Measurements from ENCODE around the gene USH1C.

DNA sequence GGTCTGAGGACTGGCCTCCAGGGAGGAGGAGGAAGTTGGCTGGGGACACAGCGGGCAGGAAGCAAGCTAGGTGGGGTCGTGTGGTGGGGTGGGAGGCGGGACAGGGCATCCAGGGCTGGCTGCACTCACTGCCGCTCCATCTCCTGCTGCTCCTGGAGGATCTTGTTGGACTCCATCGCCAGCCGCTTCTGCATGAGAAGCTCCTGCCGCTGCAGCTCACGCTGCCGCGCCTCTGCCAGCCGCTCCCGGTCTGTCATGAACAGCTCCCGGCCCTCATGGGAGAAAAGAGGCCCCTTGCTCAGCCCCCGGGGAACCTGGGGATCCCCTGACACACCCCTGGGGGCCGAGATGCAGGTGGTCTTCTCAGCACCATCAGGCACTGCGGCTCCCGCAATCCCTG, 21.6 kb downstream of the USH1C start:
- TF ChIP-seq, protein P1, sequence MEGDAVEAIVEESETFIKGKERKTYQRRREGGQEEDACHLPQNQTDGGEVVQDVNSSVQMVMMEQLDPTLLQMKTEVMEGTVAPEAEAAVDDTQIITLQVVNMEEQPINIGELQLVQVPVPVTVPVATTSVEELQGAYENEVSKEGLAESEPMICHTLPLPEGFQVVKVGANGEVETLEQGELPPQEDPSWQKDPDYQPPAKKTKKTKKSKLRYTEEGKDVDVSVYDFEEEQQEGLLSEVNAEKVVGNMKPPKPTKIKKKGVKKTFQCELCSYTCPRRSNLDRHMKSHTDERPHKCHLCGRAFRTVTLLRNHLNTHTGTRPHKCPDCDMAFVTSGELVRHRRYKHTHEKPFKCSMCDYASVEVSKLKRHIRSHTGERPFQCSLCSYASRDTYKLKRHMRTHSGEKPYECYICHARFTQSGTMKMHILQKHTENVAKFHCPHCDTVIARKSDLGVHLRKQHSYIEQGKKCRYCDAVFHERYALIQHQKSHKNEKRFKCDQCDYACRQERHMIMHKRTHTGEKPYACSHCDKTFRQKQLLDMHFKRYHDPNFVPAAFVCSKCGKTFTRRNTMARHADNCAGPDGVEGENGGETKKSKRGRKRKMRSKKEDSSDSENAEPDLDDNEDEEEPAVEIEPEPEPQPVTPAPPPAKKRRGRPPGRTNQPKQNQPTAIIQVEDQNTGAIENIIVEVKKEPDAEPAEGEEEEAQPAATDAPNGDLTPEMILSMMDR (conservative IDR thresholded peaks at IDR 0.05; ENCODE audit: low read depth, low read length): no peak
- no peak for TF ChIP-seq MXI1 (IDR thresholded peaks at IDR 0.05; ENCODE audit: borderline replicate concordance, low read depth, low read length)
- TF ChIP-seq, protein P2, sequence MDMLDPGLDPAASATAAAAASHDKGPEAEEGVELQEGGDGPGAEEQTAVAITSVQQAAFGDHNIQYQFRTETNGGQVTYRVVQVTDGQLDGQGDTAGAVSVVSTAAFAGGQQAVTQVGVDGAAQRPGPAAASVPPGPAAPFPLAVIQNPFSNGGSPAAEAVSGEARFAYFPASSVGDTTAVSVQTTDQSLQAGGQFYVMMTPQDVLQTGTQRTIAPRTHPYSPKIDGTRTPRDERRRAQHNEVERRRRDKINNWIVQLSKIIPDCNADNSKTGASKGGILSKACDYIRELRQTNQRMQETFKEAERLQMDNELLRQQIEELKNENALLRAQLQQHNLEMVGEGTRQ (IDR thresholded peaks at IDR 0.05; ENCODE audit: low read depth, low read length): no peak
- no peak for TF ChIP-seq POLR2A (IDR thresholded peaks at IDR 0.05; ENCODE audit: low read depth, low read length)
- no peak for TF ChIP-seq MAFK (IDR thresholded peaks at IDR 0.05; ENCODE audit: low read depth, low read length)
- no peak for TF ChIP-seq MAZ (IDR thresholded peaks at IDR 0.05; ENCODE audit: borderline replicate concordance, low read depth, low read length)
- no peak for TF ChIP-seq CHD1 (IDR thresholded peaks at IDR 0.05; ENCODE audit: low read depth, low read length)
- no peak for TF ChIP-seq BHLHE40 (IDR thresholded peaks at IDR 0.05; ENCODE audit: low read depth, low read length)
- no peak for TF ChIP-seq SMC3 (IDR thresholded peaks at IDR 0.05; ENCODE audit: low read depth, low read length)
- TF ChIP-seq RCOR1 (IDR thresholded peaks at IDR 0.05; ENCODE audit: insufficient replicate concordance, low read length): no peak
- TF ChIP-seq, protein P3, sequence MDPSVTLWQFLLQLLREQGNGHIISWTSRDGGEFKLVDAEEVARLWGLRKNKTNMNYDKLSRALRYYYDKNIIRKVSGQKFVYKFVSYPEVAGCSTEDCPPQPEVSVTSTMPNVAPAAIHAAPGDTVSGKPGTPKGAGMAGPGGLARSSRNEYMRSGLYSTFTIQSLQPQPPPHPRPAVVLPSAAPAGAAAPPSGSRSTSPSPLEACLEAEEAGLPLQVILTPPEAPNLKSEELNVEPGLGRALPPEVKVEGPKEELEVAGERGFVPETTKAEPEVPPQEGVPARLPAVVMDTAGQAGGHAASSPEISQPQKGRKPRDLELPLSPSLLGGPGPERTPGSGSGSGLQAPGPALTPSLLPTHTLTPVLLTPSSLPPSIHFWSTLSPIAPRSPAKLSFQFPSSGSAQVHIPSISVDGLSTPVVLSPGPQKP (IDR thresholded peaks at IDR 0.05; ENCODE audit: borderline replicate concordance, low read depth, low read length): no peak
- TF ChIP-seq FOS (IDR thresholded peaks at IDR 0.05; ENCODE audit: low read depth, low read length): no peak

Data from IMR-90 (cell line).